Endothelial cell of hepatic sinusoid (primary cell): ENCODE results near the gene LPIN1.

Experiments used
- in situ Hi-C: cut with HindIII; loops from 2 replicates; pipeline ENCODE4 v1.10.0; 2017; ENCODE audit warnings: low sequenced_read_pairs

Gene LPIN1

DNA sequence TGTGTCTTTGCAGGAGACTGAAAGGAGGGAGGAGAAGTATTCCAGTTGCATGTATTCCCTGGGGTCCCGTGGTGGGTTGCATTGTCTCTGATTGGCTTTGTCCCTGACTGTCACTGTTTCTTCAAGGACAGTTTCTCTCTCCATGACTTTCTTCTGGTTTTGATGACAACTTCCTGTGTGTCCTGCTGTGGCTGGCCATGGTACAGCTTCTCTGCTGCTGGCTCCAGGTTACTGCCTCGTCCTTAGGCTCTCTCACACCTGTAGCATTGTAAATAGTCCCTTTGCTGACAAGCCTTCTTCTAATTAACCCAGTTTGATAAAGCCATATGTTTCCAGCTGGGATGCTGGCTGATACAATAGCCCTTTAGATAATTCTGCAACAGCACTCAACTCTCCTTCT lies 129.0 kb downstream of the LPIN1 start:
- in situ Hi-C loops = no loop called here

DNA sequence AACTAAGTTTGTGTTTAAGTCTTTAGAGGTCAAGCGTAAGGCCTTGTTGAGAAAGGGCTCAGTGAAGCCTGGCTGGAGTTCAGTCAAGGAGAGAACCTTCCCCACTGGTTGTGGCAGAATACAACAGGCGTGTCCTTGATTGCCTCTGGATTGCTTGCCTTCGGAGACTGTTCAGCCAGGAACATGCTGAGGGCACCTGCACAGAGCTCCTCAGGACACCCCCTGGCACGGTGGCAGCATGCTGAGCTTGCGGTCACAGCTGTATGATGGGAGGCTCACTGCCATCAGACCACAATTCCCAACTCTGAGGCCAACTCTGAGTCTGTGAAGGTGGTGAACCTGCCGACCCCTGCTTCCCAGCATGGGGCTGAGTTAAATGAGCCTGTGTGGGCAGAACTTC lies 130.0 kb downstream of the LPIN1 start:
- in situ Hi-C loops = no loop called here

DNA sequence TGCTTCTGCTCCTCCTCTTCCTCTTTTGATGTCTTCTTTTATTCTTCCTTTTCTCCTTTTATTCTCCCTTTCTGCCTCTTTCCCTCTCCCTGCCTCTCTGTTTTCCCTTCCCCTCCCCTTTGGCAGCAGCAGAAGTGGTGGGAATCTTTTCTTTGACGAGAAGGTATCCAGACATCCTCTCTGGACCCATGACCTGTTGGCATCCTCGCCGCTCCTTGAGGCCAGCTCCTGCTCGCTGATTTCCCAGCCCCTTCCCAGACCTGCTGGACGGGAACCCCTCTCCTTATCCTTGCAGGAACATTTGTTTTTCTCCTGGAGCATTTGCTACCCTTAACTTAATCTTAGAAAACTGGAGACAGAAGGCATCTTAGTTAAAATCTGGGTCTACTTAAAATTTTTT lies 130.5 kb downstream of the LPIN1 start:
- in situ Hi-C loops = no loop called here
